ENCODE measurements around the gene LDHB. TPM values are rescaled to one million over a fixed set of nuclear protein-coding genes. Genes with fewer than 3 reads are reported as not detected.
A peak's percentile ranks its signal among the peaks of the same experiment; 100 is the strongest.

Gene LDHB
- total RNA-seq, 1 experiment from 2014 or later, result 788 TPM

- Mint-ChIP-seq H3K27me3 (ENCODE audit: insufficient read depth, unreplicated experiment) (no peaks in the 10 kb centered on the region), H3K27ac (ENCODE audit: low read depth, unreplicated experiment) (no peak overlapping the region), H3K4me1 (ENCODE audit: insufficient read depth, unreplicated experiment) (peaks cover 5% of the 10 kb centered on the region), H3K9me3 (ENCODE audit: unreplicated experiment) (no peaks in the 10 kb centered on the region), H3K36me3 (ENCODE audit: insufficient read depth, unreplicated experiment) (no peaks in the 10 kb centered on the region), H3K4me3 (ENCODE audit: unreplicated experiment) (peak overlapping the region; percentile 47)
- intact Hi-C loops (cut with micrococcal nuclease), result loop anchor here (1.0 to 10.0 kb wide), 3 partner anchors 291 to 637 kb away; partner anchors contain the start of gene ST8SIA1
- TF ChIP-seq, protein P1, sequence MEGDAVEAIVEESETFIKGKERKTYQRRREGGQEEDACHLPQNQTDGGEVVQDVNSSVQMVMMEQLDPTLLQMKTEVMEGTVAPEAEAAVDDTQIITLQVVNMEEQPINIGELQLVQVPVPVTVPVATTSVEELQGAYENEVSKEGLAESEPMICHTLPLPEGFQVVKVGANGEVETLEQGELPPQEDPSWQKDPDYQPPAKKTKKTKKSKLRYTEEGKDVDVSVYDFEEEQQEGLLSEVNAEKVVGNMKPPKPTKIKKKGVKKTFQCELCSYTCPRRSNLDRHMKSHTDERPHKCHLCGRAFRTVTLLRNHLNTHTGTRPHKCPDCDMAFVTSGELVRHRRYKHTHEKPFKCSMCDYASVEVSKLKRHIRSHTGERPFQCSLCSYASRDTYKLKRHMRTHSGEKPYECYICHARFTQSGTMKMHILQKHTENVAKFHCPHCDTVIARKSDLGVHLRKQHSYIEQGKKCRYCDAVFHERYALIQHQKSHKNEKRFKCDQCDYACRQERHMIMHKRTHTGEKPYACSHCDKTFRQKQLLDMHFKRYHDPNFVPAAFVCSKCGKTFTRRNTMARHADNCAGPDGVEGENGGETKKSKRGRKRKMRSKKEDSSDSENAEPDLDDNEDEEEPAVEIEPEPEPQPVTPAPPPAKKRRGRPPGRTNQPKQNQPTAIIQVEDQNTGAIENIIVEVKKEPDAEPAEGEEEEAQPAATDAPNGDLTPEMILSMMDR (IDR thresholded peaks at IDR 0.05; ENCODE audit: unreplicated experiment), result peak; percentile 41
- ChIA-PET POLR2A (interaction anchor here (0.7 to 1.3 kb wide), 4 partner anchors 292 to 930 kb away, joined by 3 to 8 read pairs (median 4); no protein-coding TSS in a partner anchor), CTCF (interaction anchor here (0.5 to 10.3 kb wide), 49 partner anchors 10 to 1116 kb away, joined by 3 to 236 read pairs (median 4); no protein-coding TSS in a partner anchor)
- BruUV-seq (replicated peaks), result no TSS peak
- peak; percentile 52 for DNase-seq (ENCODE audit: unreplicated experiment)
These were observed 40.4 kb upstream of the LDHB start for GRCh38 chr12:21697904-21698630.

GRCh38 chr12:21696625-21697024 is 39.0 kb upstream of the LDHB start:
- peaks cover 5% of the 10 kb centered on the region for H3K4me1 Mint-ChIP-seq (ENCODE audit: insufficient read depth, unreplicated experiment)
- H3K36me3 Mint-ChIP-seq (ENCODE audit: insufficient read depth, unreplicated experiment), result no peaks in the 10 kb centered on the region
- no peak overlapping the region for H3K27ac Mint-ChIP-seq (ENCODE audit: low read depth, unreplicated experiment)
- no peak overlapping the region for H3K4me3 Mint-ChIP-seq (ENCODE audit: unreplicated experiment)
- TF ChIP-seq, protein P1 (IDR thresholded peaks at IDR 0.05; ENCODE audit: unreplicated experiment), result no peak
- intact Hi-C loops (cut with micrococcal nuclease), result loop anchor here (1.0 to 10.0 kb wide), 2 partner anchors 323 to 638 kb away; partner anchors contain the start of gene ST8SIA1
- BruUV-seq (replicated peaks), result no TSS peak
- DNase-seq (ENCODE audit: unreplicated experiment), result no peak
- POLR2A ChIA-PET, result no interaction called here
- H3K27me3 Mint-ChIP-seq (ENCODE audit: insufficient read depth, unreplicated experiment), result no peaks in the 10 kb centered on the region
- no peaks in the 10 kb centered on the region for H3K9me3 Mint-ChIP-seq (ENCODE audit: unreplicated experiment)
- CTCF ChIA-PET, result interaction anchor here (0.5 to 10.3 kb wide), 17 partner anchors 8 to 615 kb away, joined by 3 to 236 read pairs (median 4); no protein-coding TSS in a partner anchor

GRCh38 chr12:21695986-21696385 is 38.3 kb upstream of the LDHB start:
- CTCF ChIA-PET, result interaction anchor here (0.5 to 10.3 kb wide), 11 partner anchors 8 to 616 kb away, joined by 3 to 236 read pairs (median 4); no protein-coding TSS in a partner anchor
- intact Hi-C loops (cut with micrococcal nuclease), result loop anchor here (10.0 kb wide), 1 partner anchor 639 kb away; the partner anchor contains the start of gene ST8SIA1
- no peak overlapping the region for H3K27ac Mint-ChIP-seq (ENCODE audit: low read depth, unreplicated experiment)
- no peaks in the 10 kb centered on the region for H3K27me3 Mint-ChIP-seq (ENCODE audit: insufficient read depth, unreplicated experiment)
- no peaks in the 10 kb centered on the region for H3K9me3 Mint-ChIP-seq (ENCODE audit: unreplicated experiment)
- H3K4me3 Mint-ChIP-seq (ENCODE audit: unreplicated experiment), result no peak overlapping the region
- BruUV-seq (replicated peaks), result no TSS peak
- TF ChIP-seq, protein P1 (IDR thresholded peaks at IDR 0.05; ENCODE audit: unreplicated experiment), result no peak
- POLR2A ChIA-PET, result no interaction called here
- peaks cover 5% of the 10 kb centered on the region for H3K4me1 Mint-ChIP-seq (ENCODE audit: insufficient read depth, unreplicated experiment)
- H3K36me3 Mint-ChIP-seq (ENCODE audit: insufficient read depth, unreplicated experiment), result no peaks in the 10 kb centered on the region
- DNase-seq (ENCODE audit: unreplicated experiment), result no peak

DNA sequence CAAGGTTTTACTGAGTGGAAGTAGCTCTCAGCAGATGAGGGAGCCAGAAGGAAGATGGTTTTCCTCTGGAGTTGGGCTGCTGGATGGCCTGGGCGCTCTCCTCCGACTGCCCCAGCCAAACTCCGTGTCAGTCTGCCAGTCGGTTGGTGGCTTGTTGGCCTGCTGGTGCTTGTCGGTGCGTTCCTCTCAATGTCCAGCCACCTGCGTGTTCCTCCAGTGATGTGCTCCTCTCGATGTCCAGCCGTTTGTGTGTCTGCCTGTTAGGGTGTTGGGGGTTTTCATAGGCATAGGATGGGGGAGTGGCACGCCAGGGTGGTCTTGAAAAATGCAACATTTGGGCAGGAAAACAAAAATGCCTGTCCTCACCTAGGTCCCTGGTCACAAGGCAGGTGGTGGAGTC is 37.0 kb upstream of the LDHB start:
- Mint-ChIP-seq H3K27ac (ENCODE audit: low read depth, unreplicated experiment) (no peak overlapping the region), H3K27me3 (ENCODE audit: insufficient read depth, unreplicated experiment) (no peaks in the 10 kb centered on the region), H3K4me3 (ENCODE audit: unreplicated experiment) (no peak overlapping the region), H3K9me3 (ENCODE audit: unreplicated experiment) (no peaks in the 10 kb centered on the region), H3K4me1 (ENCODE audit: insufficient read depth, unreplicated experiment) (peaks cover 5% of the 10 kb centered on the region), H3K36me3 (ENCODE audit: insufficient read depth, unreplicated experiment) (peaks cover 5% of the 10 kb centered on the region)
- POLR2A ChIA-PET, result interaction anchor here (0.7 kb wide), 1 partner anchor 295 kb away, joined by 3 read pairs; no protein-coding TSS in a partner anchor
- CTCF ChIA-PET, result interaction anchor here (0.7 to 10.3 kb wide), 3 partner anchors 250 to 324 kb away, joined by 4 to 236 read pairs (median 5); no protein-coding TSS in a partner anchor
- no TSS peak for BruUV-seq (replicated peaks)
- no peak for DNase-seq (ENCODE audit: unreplicated experiment)
- TF ChIP-seq, protein P1 (IDR thresholded peaks at IDR 0.05; ENCODE audit: unreplicated experiment), result no peak
- intact Hi-C loops (cut with micrococcal nuclease), result loop anchor here (10.0 kb wide), 1 partner anchor 640 kb away; the partner anchor contains the start of gene ST8SIA1
